Measurements from ENCODE around the gene IMPG2. TPM values are rescaled to one million over a fixed set of nuclear protein-coding genes. Genes with fewer than 3 reads are reported as not detected.
A peak's percentile ranks its signal among the peaks of the same experiment; 100 is the strongest.

IMPG2 gene
- total RNA-seq, 2 donors from 2014 or later: 0.18 to 0.26 TPM

GRCh38 chr3:101195951-101196713 lies 124.2 kb downstream of the IMPG2 start:
- WGBS, 2 experiments (ENCODE audit: insufficient coverage in 1 of 2, insufficient read length in 1 of 2): 25 to 54% methylated on average over 1 to 6 of the region's 6 CpGs
- DNase-seq: no peak
- H3K27ac Mint-ChIP-seq: no peak overlapping the region
- H3K4me1 ChIP-seq (ENCODE audit: control insufficient read depth, insufficient read depth, low read length): no peaks in the 10 kb centered on the region
- no peaks in the 10 kb centered on the region for H3K9me3 ChIP-seq (ENCODE audit: control insufficient read depth, low read length)
- peaks cover 7% of the 10 kb centered on the region for H3K4me1 Mint-ChIP-seq
- H3K27me3 Mint-ChIP-seq (ENCODE audit: insufficient read depth): peaks cover 1% of the 10 kb centered on the region
- peak; percentile 84 for TF ChIP-seq CTCF (conservative IDR thresholded peaks at IDR 0.05)
- H3K27ac ChIP-seq (ENCODE audit: low read depth, low read length): no peak overlapping the region
- H3K4me3 Mint-ChIP-seq: no peak overlapping the region
- no peak overlapping the region for H3K4me3 ChIP-seq (ENCODE audit: low read length)
- H3K9me3 Mint-ChIP-seq: peaks cover 2% of the 10 kb centered on the region
- H3K36me3 ChIP-seq (ENCODE audit: control insufficient read depth, insufficient read depth, low read length): no peaks in the 10 kb centered on the region
- H3K9ac ChIP-seq (ENCODE audit: extremely low read depth, low read length, poor library complexity, severe bottlenecking): no peak overlapping the region
- no peaks in the 10 kb centered on the region for H3K27me3 ChIP-seq (ENCODE audit: control insufficient read depth, insufficient read depth, low read length, poor library complexity, severe bottlenecking)
- no peaks in the 10 kb centered on the region for H3K36me3 Mint-ChIP-seq (ENCODE audit: low read depth)

- no peak overlapping the region for H3K27ac Mint-ChIP-seq
- H3K4me3 Mint-ChIP-seq: no peak overlapping the region
- Histone ChIP-seq H3K4me1 (ENCODE audit: control insufficient read depth, insufficient read depth, low read length) (no peaks in the 10 kb centered on the region), H3K9me3 (ENCODE audit: control insufficient read depth, low read length) (peaks cover 4% of the 10 kb centered on the region), H3K4me3 (ENCODE audit: low read length) (no peak overlapping the region), H3K36me3 (ENCODE audit: control insufficient read depth, insufficient read depth, low read length) (no peaks in the 10 kb centered on the region), H3K27ac (ENCODE audit: low read depth, low read length) (no peak overlapping the region), H3K9ac (ENCODE audit: extremely low read depth, low read length, poor library complexity, severe bottlenecking) (no peak overlapping the region), H3K27me3 (ENCODE audit: control insufficient read depth, insufficient read depth, low read length, poor library complexity, severe bottlenecking) (no peaks in the 10 kb centered on the region)
- H3K9me3 Mint-ChIP-seq: peaks cover 6% of the 10 kb centered on the region
- H3K4me1 Mint-ChIP-seq: no peaks in the 10 kb centered on the region
- no peak for DNase-seq
- no peak for TF ChIP-seq CTCF (conservative IDR thresholded peaks at IDR 0.05)
- no peaks in the 10 kb centered on the region for H3K27me3 Mint-ChIP-seq (ENCODE audit: insufficient read depth)
- H3K36me3 Mint-ChIP-seq (ENCODE audit: low read depth): no peaks in the 10 kb centered on the region
- WGBS, 2 experiments (ENCODE audit: insufficient coverage in 1 of 2, insufficient read length in 1 of 2): 44 to 67% methylated on average over 2 to 3 of the region's 3 CpGs
Observed at GRCh38 chr3:101194392-101194791, 126.0 kb downstream of the IMPG2 start.

- Mint-ChIP-seq H3K9me3 (peaks cover 8% of the 10 kb centered on the region), H3K4me3 (no peak overlapping the region)
- WGBS, 2 experiments (ENCODE audit: insufficient coverage in 1 of 2, insufficient read length in 1 of 2): 92 to 100% methylated on average over 2 to 3 of the region's 3 CpGs
Observed at GRCh38 chr3:101193957-101194356, 126.4 kb downstream of the IMPG2 start.

More at GRCh38 chr3:101193957-101194356, 126.4 kb downstream of the IMPG2 start:
- no peaks in the 10 kb centered on the region for H3K27me3 ChIP-seq (ENCODE audit: control insufficient read depth, insufficient read depth, low read length, poor library complexity, severe bottlenecking)
- peaks cover 8% of the 10 kb centered on the region for H3K9me3 ChIP-seq (ENCODE audit: control insufficient read depth, low read length)
- Mint-ChIP-seq H3K27me3 (ENCODE audit: insufficient read depth) (no peaks in the 10 kb centered on the region), H3K27ac (no peak overlapping the region), H3K36me3 (ENCODE audit: low read depth) (no peaks in the 10 kb centered on the region), H3K4me1 (no peaks in the 10 kb centered on the region)
- TF ChIP-seq CTCF (conservative IDR thresholded peaks at IDR 0.05): no peak
- no peak overlapping the region for H3K4me3 ChIP-seq (ENCODE audit: low read length)
- no peaks in the 10 kb centered on the region for H3K36me3 ChIP-seq (ENCODE audit: control insufficient read depth, insufficient read depth, low read length)
- DNase-seq: no peak
- H3K4me1 ChIP-seq (ENCODE audit: control insufficient read depth, insufficient read depth, low read length): no peaks in the 10 kb centered on the region
- H3K27ac ChIP-seq (ENCODE audit: low read depth, low read length): no peak overlapping the region
- no peak overlapping the region for H3K9ac ChIP-seq (ENCODE audit: extremely low read depth, low read length, poor library complexity, severe bottlenecking)

Measured in endodermal cell (in vitro differentiated cells).